HepG2 (cell line): Measurements from ENCODE around the gene C5orf58. TPM values are rescaled to one million over a fixed set of nuclear protein-coding genes. Genes with fewer than 3 reads are reported as not detected.

Experiments
- ATAC-seq: fragments of 200-7000 bp; cut with Tn5 transposase; 3 replicates; pipeline ENCODE4 v1.9.1; 2020; ENCODE audit warnings: mild to moderate bottlenecking, moderate library complexity
- BruUV-seq: library from RNA; stranded (reverse); fragments of 400-500 nt; replicated peaks from 2 replicates; lab custom pipeline; 2021; lab: Mats Ljungman, UMichigan
- CTCF ChIA-PET: fragments of 300-600 bp; formaldehyde crosslinking; extraction: SDS; loops from one replicate; lab custom pipeline; 2021; ENCODE audit warnings: low total read pairs, inconsistent platforms, low intra/inter-chr PET ratio; lab: Yijun Ruan, JAX
- POLR2A ChIA-PET: fragments of 350-600 bp; sonication (Branson Sonifier 250); formaldehyde crosslinking; loops from one replicate; lab custom pipeline; 2020; ENCODE audit warnings: antibody characterized with exemption, inconsistent platforms; lab: Yijun Ruan, JAX
- DNase-seq: peaks from one replicate; pipeline ENCODE4 v3.0.0-alpha.2; 2015; ENCODE audit warnings: low spot score
- FAIRE-seq: peaks from 3 replicates; lab custom pipeline; 2011; peaks lifted over from hg19 to GRCh38; lab: Jason Lieb, UNC
- H2AFZ ChIP-seq: one replicate; pipeline ENCODE4 v1.6.1; 2011; ENCODE audit warnings: low read length, inconsistent platforms
- H3K27ac ChIP-seq: fragments of 300-600 bp; 3 replicates; pipeline ENCODE4 v1.8.0; 2011; ENCODE audit warnings: mixed run types, mild to moderate bottlenecking, mixed read lengths, low read length, inconsistent platforms; ENCODE audit not compliant: insufficient read depth; ENCODE audit errors: extremely low read length
- H3K27me3 ChIP-seq, 2 experiments: fragments of 200-600 bp in 1 of 2; 2 replicates in 1 of 2; 3 replicates in 1 of 2; pipeline versions ENCODE4 v1.6.0 to v1.8.0; 2011; ENCODE audit warnings: low read length in 2 of 2, mild to moderate bottlenecking in 2 of 2, moderate library complexity in 2 of 2, inconsistent platforms in 1 of 2; ENCODE audit not compliant: insufficient read depth in 2 of 2, control insufficient read depth in 1 of 2
- H3K36me3 ChIP-seq, 2 experiments: fragments of 200-600 bp in 1 of 2; replicated peaks in 1 of 2; 2 replicates in 1 of 2; 3 replicates in 1 of 2; pipeline versions ENCODE4 v1.5.1 to v1.8.0; 2011; ENCODE audit warnings: low read length in 2 of 2, inconsistent platforms in 1 of 2; ENCODE audit not compliant: insufficient read depth in 2 of 2, control insufficient read depth in 1 of 2
- H3K4me1 ChIP-seq: 2 replicates; pipeline ENCODE4 v1.5.1; 2012; ENCODE audit warnings: low read length, inconsistent platforms; ENCODE audit not compliant: insufficient read depth
- H3K4me2 ChIP-seq: 2 replicates; pipeline ENCODE4 v1.6.0; 2011; ENCODE audit warnings: low read depth, low read length, inconsistent platforms
- H3K4me3 ChIP-seq, 3 experiments: fragments of 200-600 bp in 1 of 3; sonication (generic), shearing (Covaris generic) in 1 of 3; replicated peaks in 1 of 3; 2 replicates each; pipeline ENCODE4 v1.5.1; 2011 to 2016; ENCODE audit warnings: low read length in 3 of 3, inconsistent platforms in 2 of 3, low read depth in 2 of 3, mild to moderate bottlenecking in 2 of 3, control low read depth in 1 of 3, mixed read lengths in 1 of 3; ENCODE audit not compliant: insufficient read depth in 1 of 3
- H3K79me2 ChIP-seq: one replicate; pipeline ENCODE4 v1.6.1; 2011; ENCODE audit warnings: low read length, inconsistent platforms; ENCODE audit not compliant: insufficient read depth
- H3K9ac ChIP-seq: 2 replicates; pipeline ENCODE4 v1.6.0; 2011; ENCODE audit warnings: mild to moderate bottlenecking, low read depth, low read length, inconsistent platforms; ENCODE audit not compliant: insufficient read depth
- H3K9me3 ChIP-seq: 2 replicates; pipeline ENCODE4 v1.5.1; 2012; ENCODE audit warnings: mild to moderate bottlenecking, low read length
- H4K20me1 ChIP-seq: 2 replicates; pipeline ENCODE4 v1.6.0; 2011; ENCODE audit warnings: inconsistent platforms, mild to moderate bottlenecking, low read length, moderate library complexity; ENCODE audit not compliant: insufficient read depth
- BRCA1 ChIP-seq: sonication (generic); formaldehyde crosslinking; IDR thresholded peaks from 2 replicates; pipeline ENCODE4 v1.4.0; 2020; ENCODE audit warnings: missing genetic modification reagents
- CEBPG ChIP-seq: IDR thresholded peaks from 2 replicates; pipeline ENCODE4 v1.6.1; 2016
- DNMT3B ChIP-seq: conservative IDR thresholded peaks from 2 replicates; pipeline ENCODE4 v1.6.1; 2016; ENCODE audit warnings: missing biosample characterization, control low read depth
- FOXA3 ChIP-seq: IDR thresholded peaks from 2 replicates; pipeline ENCODE4 v1.6.1; 2016; ENCODE audit warnings: missing genetic modification reagents, missing compliant biosample characterization
- HOXA5 ChIP-seq: sonication (generic); formaldehyde crosslinking; IDR thresholded peaks from 2 replicates; pipeline ENCODE4 v1.4.0; 2020; ENCODE audit warnings: missing genetic modification reagents
- MIER2 ChIP-seq: IDR thresholded peaks from 2 replicates; pipeline ENCODE4 v1.6.1; 2016; ENCODE audit warnings: missing biosample characterization, missing genetic modification reagents
- TP53 ChIP-seq: sonication (generic); formaldehyde crosslinking; conservative IDR thresholded peaks from 2 replicates; pipeline ENCODE4 v1.4.0; 2020; ENCODE audit warnings: missing genetic modification reagents
- WIZ ChIP-seq: sonication (generic); formaldehyde crosslinking; IDR thresholded peaks from 2 replicates; pipeline ENCODE4 v1.5.1; 2020; ENCODE audit warnings: mild to moderate bottlenecking, missing genetic modification reagents
- ZBTB7A ChIP-seq: sonication (generic); formaldehyde crosslinking; IDR thresholded peaks from 2 replicates; pipeline ENCODE4 v1.8.0; 2022; ENCODE audit warnings: mild to moderate bottlenecking, missing genetic modification reagents
- ZNF331 ChIP-seq: sonication (generic); formaldehyde crosslinking; IDR thresholded peaks from 2 replicates; pipeline ENCODE4 v1.4.0; 2020; ENCODE audit warnings: missing genetic modification reagents
- WGBS: methylation state at CpG from one replicate; pipeline ENCODE4 v1.1.6; 2017; ENCODE audit warnings: low lambda C conversion rate; 5-methylcytosine and 5-hydroxymethylcytosine counted together
- in situ Hi-C: cut with HindIII; loops from 2 replicates; pipeline ENCODE4 v1.10.0; 2017; ENCODE audit warnings: low pct_unique_long_range_greater_than_20kb; ENCODE audit not compliant: extremely low pct_ligation_motif_present
- intact Hi-C: fragments of 100-400 bp; cut with micrococcal nuclease; formaldehyde crosslinking; loops from one replicate; pipeline ENCODE4 v1.10.0; 2022; ENCODE audit not compliant: unreplicated experiment
- polyA plus RNA-seq, 8 experiments: library from polyadenylated mRNA; depleted of rRNA in 3 of 8; stranded (reverse) in 7 of 8; unstranded in 1 of 8; fragments of >200 nt; fragmentation: Illumina TruSeq in 4 of 8; extraction: Trizol in 4 of 8; gene quantifications; 2 replicates each; pipeline versions ENCODE4 v1.2.1 to v1.2.3, GENCODE V29; 2011 to 2016; ENCODE audit warnings: low read depth in 4 of 8, missing spikeins in 1 of 8, mixed read lengths in 1 of 8; ENCODE audit not compliant: insufficient read depth in 1 of 8
- total RNA-seq, 5 experiments: library from RNA; depleted of rRNA; stranded (reverse); fragments of >200 nt; fragmentation: Illumina TruSeq; extraction: Trizol; gene quantifications; 2 replicates each; pipeline ENCODE4 v1.2.3, GENCODE V29; 2016; ENCODE audit warnings: low read depth in 1 of 5
- TF ChIP-seq, protein P1 (sequence below): sonication (generic); formaldehyde crosslinking; IDR thresholded peaks from 2 replicates; pipeline ENCODE4 v1.5.1; 2020; ENCODE audit warnings: mild to moderate bottlenecking, missing genetic modification reagents
- TF ChIP-seq, protein P2 (sequence below): sonication (generic); formaldehyde crosslinking; IDR thresholded peaks from 2 replicates; pipeline ENCODE4 v1.8.0; 2022; ENCODE audit warnings: missing genetic modification reagents, mild to moderate bottlenecking, borderline replicate concordance

Gene C5orf58
- total and polyA plus RNA-seq, 2 of the 13 experiments (the other 11 are each of a cell fraction or from before 2014, with no cell fraction given), result not detected

GRCh38 chr5:170287532-170287931 lies 54.7 kb downstream of the C5orf58 start:
- H3K9me3 ChIP-seq, result peaks cover 9% of the 10 kb centered on the region
- ATAC-seq (no peak), FAIRE-seq (no peak), DNase-seq (no peak)
- H3K4me3 ChIP-seq, result no peak overlapping the region
- POLR2A ChIA-PET, result no interaction called here
- TF ChIP-seq ZBTB7A (CRISPR knock-in tag), result no peak
- H3K4me2 ChIP-seq, result no peak overlapping the region
- no peaks in the 10 kb centered on the region; a peak in 1 of 5 replicates for H3K27me3 ChIP-seq
- H2AFZ ChIP-seq, result no peak overlapping the region
- no peak overlapping the region for H3K9ac ChIP-seq
- no peaks in the 10 kb centered on the region for H3K36me3 ChIP-seq
- intact Hi-C loops, result no loop called here
- 29% methylated on average over 1 of the region's 1 CpG for WGBS
- no peak overlapping the region for H3K27ac ChIP-seq
- BruUV-seq, result no TSS peak
- CTCF ChIA-PET, result no interaction called here
- H3K79me2 ChIP-seq, result no peaks in the 10 kb centered on the region
- no peaks in the 10 kb centered on the region for H4K20me1 ChIP-seq
- in situ Hi-C loops, result no loop called here
- no peaks in the 10 kb centered on the region for H3K4me1 ChIP-seq

DNA sequence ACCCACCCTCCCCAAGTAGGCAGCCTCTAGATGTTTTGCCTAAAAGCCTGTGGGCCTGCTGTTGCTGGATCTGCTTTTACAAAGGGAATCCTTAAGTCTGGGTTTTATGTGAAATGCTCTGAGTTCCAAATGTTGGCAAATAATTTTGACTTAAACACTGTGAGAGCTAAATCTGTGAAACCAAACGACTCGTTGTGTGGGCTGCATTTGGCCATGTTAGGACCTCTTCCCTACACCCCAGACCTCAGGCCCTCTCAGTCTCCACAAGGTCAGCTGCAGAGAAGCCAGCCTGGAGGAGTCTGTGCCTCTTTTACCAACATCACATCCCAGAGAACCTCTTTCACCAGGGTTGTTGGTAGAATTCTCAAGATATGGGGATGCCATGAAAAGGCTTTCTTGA lies 55.4 kb downstream of the C5orf58 start:
- in situ Hi-C loops, result no loop called here
- 0% methylated on average over 2 of the region's 2 CpGs for WGBS
- peaks cover 0 to 1% of the 10 kb centered on the region in 2 experiments; a peak in 2 of 5 replicates for H3K27me3 ChIP-seq
- no peaks in the 10 kb centered on the region for H3K79me2 ChIP-seq
- no peaks in the 10 kb centered on the region for H3K4me1 ChIP-seq
- H3K4me2 ChIP-seq, result no peak overlapping the region
- DNase-seq, result no peak
- intact Hi-C loops, result no loop called here
- no peak for FAIRE-seq
- no peak overlapping the region for H3K4me3 ChIP-seq
- ATAC-seq, result no peak
- H3K27ac ChIP-seq, result no peak overlapping the region
- H2AFZ ChIP-seq, result no peak overlapping the region
- H3K9me3 ChIP-seq, result peaks cover 9% of the 10 kb centered on the region
- ChIA-PET CTCF (no interaction called here), POLR2A (no interaction called here)
- H3K36me3 ChIP-seq, result no peaks in the 10 kb centered on the region
- H4K20me1 ChIP-seq, result no peaks in the 10 kb centered on the region
- H3K9ac ChIP-seq, result no peak overlapping the region
- no TSS peak for BruUV-seq
- TF ChIP-seq MIER2 (CRISPR knock-in tag) (no peak), WIZ (no peak), CEBPG (CRISPR knock-in tag) (no peak), TP53 (CRISPR knock-in tag) (no peak), ZNF331 (CRISPR knock-in tag) (no peak), HOXA5 (CRISPR knock-in tag) (no peak), FOXA3 (CRISPR knock-in tag) (no peak), BRCA1 (CRISPR knock-in tag) (no peak), DNMT3B (no peak)
- TF ChIP-seq, protein P1, sequence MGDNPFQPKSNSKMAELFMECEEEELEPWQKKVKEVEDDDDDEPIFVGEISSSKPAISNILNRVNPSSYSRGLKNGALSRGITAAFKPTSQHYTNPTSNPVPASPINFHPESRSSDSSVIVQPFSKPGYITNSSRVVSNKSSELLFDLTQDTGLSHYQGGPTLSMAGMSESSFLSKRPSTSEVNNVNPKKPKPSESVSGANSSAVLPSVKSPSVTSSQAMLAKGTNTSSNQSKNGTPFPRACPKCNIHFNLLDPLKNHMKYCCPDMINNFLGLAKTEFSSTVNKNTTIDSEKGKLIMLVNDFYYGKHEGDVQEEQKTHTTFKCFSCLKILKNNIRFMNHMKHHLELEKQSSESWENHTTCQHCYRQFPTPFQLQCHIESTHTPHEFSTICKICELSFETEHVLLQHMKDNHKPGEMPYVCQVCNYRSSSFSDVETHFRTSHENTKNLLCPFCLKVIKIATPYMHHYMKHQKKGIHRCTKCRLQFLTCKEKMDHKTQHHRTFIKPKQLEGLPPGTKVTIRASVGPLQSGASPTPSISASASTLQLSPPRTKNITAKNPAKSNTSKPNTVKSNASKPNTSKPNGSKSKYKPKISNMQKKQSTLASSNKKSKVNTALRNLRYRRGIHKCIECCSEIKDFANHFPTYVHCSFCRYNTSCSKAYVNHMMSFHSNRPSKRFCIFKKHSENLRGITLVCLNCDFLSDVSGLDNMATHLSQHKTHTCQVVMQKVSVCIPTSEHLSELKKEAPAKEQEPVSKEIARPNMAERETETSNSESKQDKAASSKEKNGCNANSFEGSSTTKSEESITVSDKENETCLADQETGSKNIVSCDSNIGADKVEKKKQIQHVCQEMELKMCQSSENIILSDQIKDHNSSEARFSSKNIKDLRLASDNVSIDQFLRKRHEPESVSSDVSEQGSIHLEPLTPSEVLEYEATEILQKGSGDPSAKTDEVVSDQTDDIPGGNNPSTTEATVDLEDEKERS (CRISPR knock-in tag), result no peak
- TF ChIP-seq, protein P2, sequence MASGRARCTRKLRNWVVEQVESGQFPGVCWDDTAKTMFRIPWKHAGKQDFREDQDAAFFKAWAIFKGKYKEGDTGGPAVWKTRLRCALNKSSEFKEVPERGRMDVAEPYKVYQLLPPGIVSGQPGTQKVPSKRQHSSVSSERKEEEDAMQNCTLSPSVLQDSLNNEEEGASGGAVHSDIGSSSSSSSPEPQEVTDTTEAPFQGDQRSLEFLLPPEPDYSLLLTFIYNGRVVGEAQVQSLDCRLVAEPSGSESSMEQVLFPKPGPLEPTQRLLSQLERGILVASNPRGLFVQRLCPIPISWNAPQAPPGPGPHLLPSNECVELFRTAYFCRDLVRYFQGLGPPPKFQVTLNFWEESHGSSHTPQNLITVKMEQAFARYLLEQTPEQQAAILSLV (CRISPR knock-in tag), result no peak
